WTC11 (cell line): ENCODE data around the gene SNRPD1. TPM values are rescaled to one million over a fixed set of nuclear protein-coding genes. Genes with fewer than 3 reads are reported as not detected.
"Not testable (repeated sequence)": the region's sequence is repeated elsewhere in the genome, so short reads cannot be mapped to it uniquely, and the experiment has no call there.

Experiments
- ATAC-seq: fragments of 200-7000 bp; cut with Tn5 transposase; 2 replicates; pipeline ENCODE4 v1.10.0; 2021; ENCODE audit warnings: mild to moderate bottlenecking, moderate library complexity
- CTCF ChIA-PET: fragments of 300-600 bp; sonication (Branson Sonifier 250); formaldehyde crosslinking; loops from one replicate; lab custom pipeline; 2021; ENCODE audit warnings: antibody characterized with exemption; lab: Charles Lee
- POLR2A ChIA-PET: fragments of 350-600 bp; sonication (Branson Sonifier 250); formaldehyde crosslinking; loops from one replicate; lab custom pipeline; 2021; ENCODE audit warnings: antibody characterized with exemption; lab: Charles Lee
- DNase-seq: peaks from one replicate; pipeline ENCODE4 v3.0.0; 2021; ENCODE audit warnings: low spot score
- H3K27ac Mint-ChIP-seq: 2 replicates; pipeline ENCODE4 v1.8.0; 2021; ENCODE audit warnings: mixed read lengths
- H3K27me3 Mint-ChIP-seq: 2 replicates; pipeline ENCODE4 v1.8.0; 2021; ENCODE audit warnings: low read depth, mild to moderate bottlenecking, moderate library complexity, mixed read lengths
- H3K36me3 Mint-ChIP-seq: 2 replicates; pipeline ENCODE4 v1.8.0; 2021; ENCODE audit warnings: mixed read lengths
- H3K4me1 Mint-ChIP-seq: 2 replicates; pipeline ENCODE4 v1.8.0; 2022; ENCODE audit warnings: mixed read lengths
- H3K4me3 Mint-ChIP-seq: 2 replicates; pipeline ENCODE4 v1.8.0; 2021; ENCODE audit warnings: mild to moderate bottlenecking, moderate library complexity, mixed read lengths
- H3K9me3 Mint-ChIP-seq: 2 replicates; pipeline ENCODE4 v1.8.0; 2021; ENCODE audit warnings: mixed read lengths
- AR ChIP-seq: fragments of 250-450 bp; sonication (Bioruptor Pico); IDR thresholded peaks from 2 replicates; pipeline ENCODE4 v1.9.0; 2021; ENCODE audit warnings: mild to moderate bottlenecking
- E2F4 ChIP-seq: sonication (generic); formaldehyde crosslinking; IDR thresholded peaks from 2 replicates; pipeline ENCODE4 v1.8.1; 2022; ENCODE audit warnings: low read depth, mild to moderate bottlenecking, moderate library complexity, missing genetic modification reagents, borderline replicate concordance
- HMGA2 ChIP-seq: fragments of 250-450 bp; sonication (Bioruptor Pico); IDR thresholded peaks from 2 replicates; pipeline ENCODE4 v1.4.0; 2021; ENCODE audit warnings: mild to moderate bottlenecking, moderate library complexity
- MLX ChIP-seq: sonication (generic); formaldehyde crosslinking; IDR thresholded peaks from 2 replicates; pipeline ENCODE4 v1.8.1; 2023; ENCODE audit warnings: mild to moderate bottlenecking, missing genetic modification reagents, moderate library complexity
- NFYB ChIP-seq: sonication (generic); formaldehyde crosslinking; conservative IDR thresholded peaks from 2 replicates; pipeline ENCODE4 v1.8.0; 2022; ENCODE audit warnings: low read depth, missing genetic modification reagents
- NR2C2 ChIP-seq: sonication (generic); formaldehyde crosslinking; IDR thresholded peaks from 2 replicates; pipeline ENCODE4 v1.8.0; 2022; ENCODE audit warnings: mild to moderate bottlenecking, missing genetic modification reagents
- OVOL2 ChIP-seq: fragments of 250-450 bp; sonication (Bioruptor Pico); IDR thresholded peaks from 2 replicates; pipeline ENCODE4 v1.9.0; 2021; ENCODE audit warnings: mild to moderate bottlenecking, borderline replicate concordance
- PRRX2 ChIP-seq: fragments of 250-450 bp; sonication (Bioruptor Pico); IDR thresholded peaks from 2 replicates; pipeline ENCODE4 v1.8.0; 2021; ENCODE audit warnings: mild to moderate bottlenecking
- RELA ChIP-seq: sonication (generic); formaldehyde crosslinking; IDR thresholded peaks from 2 replicates; pipeline ENCODE4 v1.8.1; 2022; ENCODE audit warnings: missing genetic modification reagents, mild to moderate bottlenecking, borderline replicate concordance
- RORB ChIP-seq: fragments of 250-450 bp; sonication (Bioruptor Pico); IDR thresholded peaks from 2 replicates; pipeline ENCODE4 v1.9.0; 2021; ENCODE audit warnings: mild to moderate bottlenecking
- TEAD4 ChIP-seq: sonication (generic); formaldehyde crosslinking; IDR thresholded peaks from 2 replicates; pipeline ENCODE4 v1.8.0; 2022; ENCODE audit warnings: mild to moderate bottlenecking, missing genetic modification reagents
- TP53 ChIP-seq: sonication (generic); formaldehyde crosslinking; IDR thresholded peaks from 2 replicates; pipeline ENCODE4 v1.8.1; 2023; ENCODE audit warnings: mild to moderate bottlenecking, missing genetic modification reagents
- USF2 ChIP-seq: sonication (generic); formaldehyde crosslinking; IDR thresholded peaks from 2 replicates; pipeline ENCODE4 v1.8.1; 2023; ENCODE audit warnings: mild to moderate bottlenecking, missing genetic modification reagents, moderate library complexity
- ZNF232 ChIP-seq: sonication (generic); formaldehyde crosslinking; IDR thresholded peaks from 2 replicates; pipeline ENCODE4 v1.8.0; 2022; ENCODE audit warnings: mild to moderate bottlenecking, missing genetic modification reagents
- ZNF396 ChIP-seq: fragments of 250-450 bp; sonication (Bioruptor Pico); IDR thresholded peaks from 2 replicates; pipeline ENCODE4 v1.8.0; 2021; ENCODE audit warnings: mild to moderate bottlenecking, moderate library complexity, borderline replicate concordance
- ZNF423 ChIP-seq: fragments of 250-450 bp; sonication (Bioruptor Pico); IDR thresholded peaks from 2 replicates; pipeline ENCODE4 v2.1.2; 2022; ENCODE audit warnings: mild to moderate bottlenecking, moderate library complexity
- ZNF532 ChIP-seq: fragments of 250-450 bp; sonication (Bioruptor Pico); IDR thresholded peaks from 2 replicates; pipeline ENCODE4 v1.9.0; 2021; ENCODE audit warnings: mild to moderate bottlenecking, borderline replicate concordance
- total RNA-seq: library from RNA; stranded (reverse); gene quantifications from 3 replicates; pipeline ENCODE4 v1.2.3, GENCODE V29; 2021

Gene SNRPD1
- total RNA-seq, 1 experiment from 2014 or later, result 137 TPM

GRCh38 chr18:21605213-21605612 lies 6.9 kb upstream of the SNRPD1 start:
- Mint-ChIP-seq H3K27ac (no peak overlapping the region), H3K36me3 (no peaks in the 10 kb centered on the region), H3K4me1 (peaks cover 2% of the 10 kb centered on the region; the same call in 1 of the 2 replicates), H3K27me3 (peaks cover 11% of the 10 kb centered on the region), H3K4me3 (no peak overlapping the region), H3K9me3 (no peaks in the 10 kb centered on the region)
- DNase-seq (no peak), ATAC-seq (no peak)
- TF ChIP-seq ZNF396 (CRISPR knock-in tag) (no peak), E2F4 (CRISPR knock-in tag) (no peak), TP53 (CRISPR knock-in tag) (no peak)
- CTCF ChIA-PET, result no interaction called here
- POLR2A ChIA-PET, result no interaction called here

GRCh38 chr18:21611401-21612124 lies 551 bp upstream of the SNRPD1 start:
- ChIA-PET CTCF (interaction anchor here (0.7 to 6.3 kb wide), 4 partner anchors 11 to 1531 kb away, joined by 3 to 86 read pairs (median 4); partner anchors contain the start of gene ESCO1), POLR2A (interaction anchor here (3.6 kb wide), 1 partner anchor 11 kb away, joined by 24 read pairs; the partner anchor contains the start of gene ESCO1)
- peaks cover 19% of the 10 kb centered on the region for H3K4me1 Mint-ChIP-seq
- peaks cover 23% of the 10 kb centered on the region for H3K36me3 Mint-ChIP-seq
- peak overlapping the region; percentile 99 for H3K27ac Mint-ChIP-seq
- peaks cover 12% of the 10 kb centered on the region for H3K9me3 Mint-ChIP-seq
- ATAC-seq, result peak; percentile 9
- peak overlapping the region; percentile 97 for H3K4me3 Mint-ChIP-seq
- DNase-seq, H3K27me3 Mint-ChIP-seq: not testable (repeated sequence)

- H3K4me3 Mint-ChIP-seq, H3K9me3 Mint-ChIP-seq, POLR2A ChIA-PET, DNase-seq, ATAC-seq, H3K4me1 Mint-ChIP-seq, H3K27ac Mint-ChIP-seq, H3K27me3 Mint-ChIP-seq: not testable (repeated sequence)
- CTCF ChIA-PET, result interaction anchor here (1.5 to 1.9 kb wide), 2 partner anchors 9 to 21 kb away, joined by 5 to 7 read pairs; partner anchors contain the start of genes ESCO1 and SNRPD1
- peaks cover 61% of the 10 kb centered on the region for H3K36me3 Mint-ChIP-seq
Observed at GRCh38 chr18:21621640-21622039, 9.5 kb downstream of the SNRPD1 start.

GRCh38 chr18:21629089-21629832 lies 17.1 kb downstream of the SNRPD1 start:
- Mint-ChIP-seq H3K27me3 (no peaks in the 10 kb centered on the region), H3K4me1 (no peaks in the 10 kb centered on the region), H3K4me3 (no peak overlapping the region), H3K9me3 (no peaks in the 10 kb centered on the region), H3K36me3 (peaks cover 67% of the 10 kb centered on the region), H3K27ac (no peak overlapping the region)
- CTCF ChIA-PET, result interaction anchor here (1.5 kb wide), 1 partner anchor 28 kb away, joined by 5 read pairs; the partner anchor contains the start of gene ESCO1
- POLR2A ChIA-PET, result no interaction called here
- no peak for DNase-seq
- no peak for ATAC-seq
- TF ChIP-seq PRRX2 (no peak), AR (CRISPR knock-in tag) (no peak), OVOL2 (CRISPR knock-in tag) (no peak), HMGA2 (CRISPR knock-in tag) (no peak), NR2C2 (CRISPR knock-in tag) (no peak), MLX (CRISPR knock-in tag) (no peak), NFYB (CRISPR knock-in tag) (no peak), TEAD4 (no peak), ZNF423 (no peak), USF2 (CRISPR knock-in tag) (no peak), RELA (CRISPR knock-in tag) (no peak), ZNF232 (CRISPR knock-in tag) (no peak), ZNF532 (CRISPR knock-in tag) (no peak), RORB (CRISPR knock-in tag) (no peak)
